Esophagus squamous epithelium (tissue), 5 donors: ENCODE data around the gene SNX20. TPM values are rescaled to one million over a fixed set of nuclear protein-coding genes. Genes with fewer than 3 reads are reported as not detected.

Experiments used
- DNase-seq: peaks from one replicate; lab custom pipeline; 2025; lab: John Stamatoyannopoulos, UW
- H3K27ac ChIP-seq, 4 donors: fragments of 200-600 bp; sonication (generic); one replicate each; pipeline ENCODE4 v1.5.1; 2016 to 2019; ENCODE audit warnings: mild to moderate bottlenecking in 1 of 4
- H3K27me3 ChIP-seq, 4 donors: fragments of 200-600 bp; sonication (generic); 1 replicate in 3 of 4; 2 replicates in 1 of 4; pipeline versions ENCODE4 v1.5.1 to v1.6.0; 2017 to 2021; ENCODE audit warnings: antibody characterized with exemption in 1 of 4
- H3K36me3 ChIP-seq, 3 donors: fragments of 200-600 bp; sonication (generic); one replicate each; pipeline ENCODE4 v1.5.1; 2016 to 2019
- H3K4me1 ChIP-seq, 3 donors: fragments of 200-600 bp; sonication (generic); one replicate each; pipeline ENCODE4 v1.5.1; 2017 to 2019
- H3K4me3 ChIP-seq, 4 donors: fragments of 200-600 bp; sonication (generic); 1 replicate in 3 of 4; 2 replicates in 1 of 4; pipeline ENCODE4 v1.5.1; 2016 to 2019; ENCODE audit warnings: mild to moderate bottlenecking in 2 of 4, moderate library complexity in 1 of 4
- H3K9me3 ChIP-seq, 3 donors: fragments of 200-600 bp; sonication (generic); one replicate each; pipeline ENCODE4 v1.5.1; 2016 to 2019
- CTCF ChIP-seq, 6 experiments: fragments of 450-650 bp in 4 of 6; fragments of 200-600 bp in 2 of 6; sonication (generic) in 2 of 6; IDR thresholded peaks; one replicate each; pipeline ENCODE4 v1.5.1; 2016 to 2019; ENCODE audit warnings: antibody characterized with exemption in 6 of 6, mild to moderate bottlenecking in 4 of 6, moderate library complexity in 4 of 6
- POLR2A ChIP-seq, 4 donors: fragments of 450-650 bp; IDR thresholded peaks; one replicate each; pipeline ENCODE4 v1.6.1; 2017; ENCODE audit warnings: antibody characterized with exemption in 4 of 4, mild to moderate bottlenecking in 4 of 4, moderate library complexity in 3 of 4
- WGBS, 2 donors: methylation state at CpG; one replicate each; pipeline ENCODE4 v1.1.5; 2018; 5-methylcytosine and 5-hydroxymethylcytosine counted together
- intact Hi-C: fragments of 100-400 bp; cut with DNase I; formaldehyde crosslinking; loops from one replicate; pipeline ENCODE4 v1.15.0; 2022
- total RNA-seq, 4 donors: library from RNA; depleted of rRNA; stranded (reverse); fragments of >200 nt; gene quantifications; one replicate each; pipeline ENCODE4 v1.1.0, GENCODE V29; 2016
- donor health status: DM: yes; HTN: yes; CAD: no.

Gene SNX20
- total RNA-seq, 4 donors from 2014 or later: 0.38 to 2.9 (median 1.7) TPM

DNA sequence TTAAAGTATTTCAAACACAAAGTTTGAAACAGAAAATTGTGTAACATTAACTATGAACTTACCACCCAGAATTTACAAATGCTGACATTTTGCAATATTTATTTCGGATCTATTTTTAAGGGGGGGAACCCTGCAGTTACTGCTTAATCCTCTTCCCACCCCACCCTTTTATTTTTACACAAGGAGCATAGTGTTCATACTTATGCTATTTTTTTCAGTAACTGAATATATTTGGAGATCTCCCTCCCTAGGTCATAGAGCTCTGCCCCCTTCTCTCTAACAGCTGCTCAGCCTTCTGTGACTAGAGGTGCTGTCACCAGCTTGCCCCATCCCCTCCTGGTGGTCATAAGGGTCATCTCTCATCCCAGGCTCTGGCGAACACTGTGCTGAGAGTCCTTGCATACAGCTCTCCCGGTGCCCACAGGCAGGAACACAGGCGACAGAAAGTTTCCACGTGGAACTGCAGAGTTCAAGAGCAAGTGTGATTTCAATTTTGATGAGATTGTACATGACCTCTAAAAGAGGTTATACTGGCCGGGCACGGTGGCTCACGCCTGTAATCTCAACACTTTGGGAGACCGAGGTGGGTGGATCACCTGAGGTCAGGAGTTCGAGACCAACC lies 44.2 kb downstream of the SNX20 start:
- Histone ChIP-seq H3K4me1 (no peaks in the 10 kb centered on the region), H3K27me3 (no peaks in the 10 kb centered on the region), H3K27ac (no peak overlapping the region), H3K36me3 (peaks cover 0 to 18% (median 0%) of the 10 kb centered on the region in 3 donors), H3K9me3 (no peaks in the 10 kb centered on the region), H3K4me3 (no peak overlapping the region)
- no peak for DNase-seq
- no peak for TF ChIP-seq POLR2A (IDR thresholded peaks at IDR 0.05)
- TF ChIP-seq CTCF (IDR thresholded peaks at IDR 0.05): no peak
- 87 to 91% methylated on average over 5 to 7 of the region's 10 CpGs for WGBS, 2 donors
- intact Hi-C loops: no loop called here

DNA sequence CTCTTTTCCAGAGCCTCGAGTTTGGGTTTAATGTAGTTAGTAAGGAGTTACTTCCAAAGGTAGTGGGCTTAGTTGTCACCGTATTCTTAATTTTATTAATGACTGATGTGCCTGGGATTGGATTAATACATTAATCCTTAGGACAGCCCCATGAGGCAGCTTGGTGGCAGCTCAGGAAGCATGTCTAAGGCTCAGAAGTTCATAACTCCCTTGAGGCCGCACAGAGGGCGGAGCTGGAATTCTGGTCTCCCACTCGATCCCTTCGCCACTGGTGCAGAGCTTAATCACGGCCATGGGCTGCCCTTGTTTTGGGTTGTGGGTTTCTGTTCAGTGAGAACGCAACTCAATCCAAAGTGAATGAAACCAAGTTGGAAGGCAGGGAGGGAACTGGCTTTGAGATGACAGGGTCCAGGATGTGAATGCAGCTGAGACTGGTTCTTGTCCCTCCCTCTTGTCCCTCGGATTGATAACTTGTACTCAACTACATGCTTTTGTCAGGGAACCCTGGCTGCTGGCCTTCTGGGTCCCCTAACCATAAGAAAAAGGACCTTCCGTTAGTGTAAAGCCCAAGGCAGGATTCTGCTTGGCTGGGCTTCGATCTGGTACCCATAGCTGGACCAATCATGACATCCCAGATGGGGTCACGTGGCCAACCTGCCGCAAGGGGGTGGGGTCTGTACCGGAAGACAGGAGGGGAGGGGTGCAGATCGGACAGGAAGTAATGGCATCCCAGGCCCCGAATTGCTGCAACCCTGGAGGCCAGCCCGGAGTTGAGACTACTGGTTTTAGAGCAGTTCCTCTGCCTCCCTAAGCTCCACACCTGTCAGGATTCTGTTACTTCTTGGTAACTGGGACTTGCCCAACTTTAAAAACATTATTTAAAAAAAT lies 45.4 kb downstream of the SNX20 start:
- no peaks in the 10 kb centered on the region for H3K27me3 ChIP-seq
- WGBS, 2 donors: 50 to 72% methylated on average over 11 to 12 of the region's 17 CpGs
- no peak overlapping the region for H3K27ac ChIP-seq
- no peak for DNase-seq
- intact Hi-C loops: no loop called here
- no peak for TF ChIP-seq POLR2A (IDR thresholded peaks at IDR 0.05)
- no peak for TF ChIP-seq CTCF (IDR thresholded peaks at IDR 0.05)
- no peaks in the 10 kb centered on the region for H3K4me1 ChIP-seq
- no peaks in the 10 kb centered on the region for H3K9me3 ChIP-seq
- H3K36me3 ChIP-seq: peaks cover 0 to 28% (median 0%) of the 10 kb centered on the region in 3 donors
- no peak overlapping the region for H3K4me3 ChIP-seq

DNA sequence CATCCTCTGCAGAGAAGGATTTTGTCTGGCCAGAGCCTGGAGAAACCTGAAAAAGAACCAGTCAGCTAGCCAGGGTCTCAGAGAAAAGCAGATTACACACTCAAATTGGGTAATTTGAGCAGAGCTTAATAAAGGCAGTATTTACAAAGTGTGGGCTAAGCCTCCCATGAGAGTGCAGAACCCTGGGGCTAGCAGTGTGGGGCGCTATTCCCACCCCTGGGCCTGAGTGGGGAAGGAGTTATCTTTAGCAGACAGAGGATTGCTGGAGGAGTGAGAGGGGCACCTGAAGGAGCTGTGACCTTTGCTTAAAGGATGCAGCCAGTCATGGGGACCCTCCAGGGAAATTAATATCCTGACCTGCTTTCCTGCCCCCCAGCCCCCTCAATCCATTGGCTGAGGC lies 46.2 kb downstream of the SNX20 start:
- intact Hi-C loops: no loop called here
- no peaks in the 10 kb centered on the region for H3K9me3 ChIP-seq
- H3K4me1 ChIP-seq: no peaks in the 10 kb centered on the region
- H3K36me3 ChIP-seq: peaks cover 0 to 28% (median 0%) of the 10 kb centered on the region in 3 donors
- TF ChIP-seq CTCF (IDR thresholded peaks at IDR 0.05) (no peak), POLR2A (IDR thresholded peaks at IDR 0.05) (no peak)
- H3K4me3 ChIP-seq: no peak overlapping the region
- no peak overlapping the region for H3K27ac ChIP-seq
- H3K27me3 ChIP-seq: no peaks in the 10 kb centered on the region
- no peak for DNase-seq
- WGBS, 2 donors: 83 to 86% methylated on average over 1 of the region's 1 CpG

DNA sequence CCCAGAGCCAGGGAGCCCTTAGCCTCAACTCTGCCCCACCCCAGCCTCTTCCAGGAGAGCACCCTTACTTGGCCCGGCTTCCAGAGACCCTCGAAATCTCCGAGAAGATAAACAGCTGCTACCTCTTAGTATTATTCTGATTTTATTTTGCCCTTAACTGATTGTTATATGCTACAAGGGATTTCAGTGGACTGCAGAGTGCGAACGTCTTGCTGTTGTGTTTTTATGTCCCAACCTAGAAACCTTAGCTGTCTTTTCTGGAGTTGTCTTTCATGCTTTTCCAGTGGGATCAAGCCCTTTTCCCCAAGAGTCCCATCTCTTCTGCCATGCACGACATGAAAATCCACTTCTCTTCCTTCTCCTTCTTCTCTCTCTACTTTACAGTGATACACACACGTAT lies 47.0 kb downstream of the SNX20 start:
- H3K27me3 ChIP-seq: no peaks in the 10 kb centered on the region
- DNase-seq: no peak
- H3K9me3 ChIP-seq: no peaks in the 10 kb centered on the region
- H3K27ac ChIP-seq: no peak overlapping the region
- H3K4me1 ChIP-seq: no peaks in the 10 kb centered on the region
- no peak for TF ChIP-seq POLR2A (IDR thresholded peaks at IDR 0.05)
- no peak for TF ChIP-seq CTCF (IDR thresholded peaks at IDR 0.05)
- no peak overlapping the region for H3K4me3 ChIP-seq
- H3K36me3 ChIP-seq: peaks cover 0 to 28% (median 0%) of the 10 kb centered on the region in 3 donors
- intact Hi-C loops: no loop called here
- 89 to 90% methylated on average over 7 of the region's 7 CpGs for WGBS, 2 donors
